AML-193 (cell line): ENCODE data around the gene MEN1.

ENCODE experiments used
- DNase-seq, 2 experiments: peaks; one replicate each; lab custom pipeline; 2025; lab: John Stamatoyannopoulos, UW

The MEN1 gene

DNA sequence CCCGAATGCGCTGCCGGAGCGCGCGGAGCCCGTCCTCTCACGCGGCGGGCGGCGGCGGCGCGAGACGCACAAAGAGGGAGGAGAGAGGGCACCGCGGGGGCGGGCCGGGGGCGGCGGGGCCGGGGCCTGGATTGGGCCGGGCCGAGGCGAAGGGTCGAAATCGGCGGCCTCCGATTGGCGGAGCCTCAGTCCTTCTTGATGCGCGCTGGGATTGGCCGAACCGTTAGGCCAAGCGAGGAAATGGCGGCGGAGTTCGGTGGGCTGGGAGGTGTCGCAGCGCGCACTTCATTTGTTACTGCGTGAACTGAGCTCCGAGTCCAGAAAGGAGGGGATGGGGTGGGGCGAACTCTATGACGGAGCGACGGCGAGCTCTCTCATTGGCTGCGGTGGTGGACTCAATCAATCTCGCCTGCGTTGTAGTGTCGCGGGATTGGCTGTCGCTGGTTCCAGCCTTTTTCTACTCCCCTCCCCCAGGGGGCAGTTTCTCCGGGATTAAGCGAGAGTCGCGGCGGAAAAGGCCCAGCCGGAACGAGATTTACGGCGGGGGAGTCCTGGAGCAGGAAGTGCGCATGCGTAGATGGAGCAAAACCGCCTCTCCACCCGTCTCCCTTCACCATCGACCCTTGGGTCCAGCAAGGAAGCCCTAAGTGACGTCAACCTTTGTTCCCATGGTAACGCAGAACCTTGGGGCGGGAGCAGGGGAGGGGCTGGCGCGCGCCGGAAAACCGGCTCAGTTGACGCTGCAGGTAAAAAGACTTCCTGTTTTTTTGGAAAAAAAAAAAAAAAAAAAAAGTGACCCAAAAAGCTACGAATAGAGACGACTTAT lies 31.7 kb downstream of the MEN1 start, which contains the start of gene SF1:
SF1 (minus strand) TSS at position 70 of the 826 bp plus-strand sequence. CDS start 150 bp downstream, outside the sequence.
- peak; percentile 99 for DNase-seq

DNA sequence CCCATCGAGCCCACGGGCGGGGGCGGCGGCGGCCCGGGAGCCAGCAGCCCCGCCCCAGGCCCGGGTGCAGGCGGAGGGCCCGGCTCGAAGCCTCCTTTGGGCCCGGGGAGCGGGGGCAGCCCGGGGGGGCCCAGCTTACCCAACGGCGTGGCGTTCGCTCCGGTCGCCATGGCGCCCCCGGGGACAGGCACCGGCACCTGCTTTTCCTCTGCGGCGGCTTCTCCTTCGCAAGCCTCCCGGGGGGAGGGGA lies 32.2 kb downstream of the MEN1 start:
- DNase-seq, result no peak

DNA sequence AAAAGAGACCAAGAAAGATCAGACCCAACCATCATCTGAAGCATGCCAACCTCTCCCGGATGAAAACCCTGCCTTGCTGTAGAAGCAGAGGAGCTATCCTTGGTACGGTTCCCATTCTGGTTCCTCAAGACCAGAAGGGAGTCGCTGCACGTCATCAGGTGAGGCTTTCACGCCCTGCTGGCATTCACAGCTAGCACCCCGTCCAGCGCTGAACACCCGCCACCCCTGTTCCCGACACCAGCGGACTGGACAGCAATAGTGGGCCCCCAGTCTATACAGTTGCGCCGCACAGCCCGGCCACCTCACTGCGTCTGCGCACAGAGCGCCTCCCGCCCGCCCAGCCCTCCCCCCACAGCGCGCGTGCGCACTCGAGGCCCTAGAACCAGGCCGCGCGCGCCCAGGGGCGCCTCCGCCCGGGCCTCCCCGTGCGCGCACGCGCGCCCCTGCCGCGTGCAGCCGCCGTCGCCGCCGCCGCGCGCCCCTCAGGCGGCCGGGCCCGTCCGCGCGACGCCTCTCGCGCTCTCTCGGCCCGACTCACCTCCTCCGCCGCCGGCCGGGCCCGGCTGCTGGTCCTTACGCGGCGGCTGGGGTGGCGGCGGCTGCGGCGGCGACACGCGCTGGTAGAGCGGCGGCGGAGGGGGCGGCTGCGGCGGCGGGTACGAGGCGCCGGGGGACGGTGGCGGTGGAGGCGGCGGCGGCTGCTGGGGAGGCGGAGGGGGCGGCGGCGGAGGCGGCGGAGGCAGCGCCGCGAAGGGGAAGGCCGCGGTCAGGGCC lies 32.7 kb downstream of the MEN1 start:
- peak; percentile 35 to 60 for DNase-seq

DNA sequence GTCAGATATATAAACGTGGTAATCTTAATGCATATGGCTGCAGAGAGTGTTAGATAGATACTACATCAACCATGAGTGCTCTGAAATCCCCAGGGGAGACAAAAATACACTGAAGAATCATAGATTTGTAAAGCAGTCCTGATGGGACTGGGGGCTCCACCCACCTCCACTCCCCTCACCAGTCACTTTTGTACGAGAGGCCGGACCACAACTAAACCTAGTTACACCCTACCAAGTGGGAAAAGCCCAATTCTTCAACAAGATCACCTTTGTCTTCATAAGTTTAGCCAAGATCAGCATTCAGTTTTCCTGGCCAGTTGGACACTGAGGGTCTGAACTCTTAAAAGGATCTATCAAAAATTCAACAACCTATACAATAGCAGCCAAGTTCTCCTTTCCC lies 33.5 kb downstream of the MEN1 start:
- DNase-seq, result no peak

DNA sequence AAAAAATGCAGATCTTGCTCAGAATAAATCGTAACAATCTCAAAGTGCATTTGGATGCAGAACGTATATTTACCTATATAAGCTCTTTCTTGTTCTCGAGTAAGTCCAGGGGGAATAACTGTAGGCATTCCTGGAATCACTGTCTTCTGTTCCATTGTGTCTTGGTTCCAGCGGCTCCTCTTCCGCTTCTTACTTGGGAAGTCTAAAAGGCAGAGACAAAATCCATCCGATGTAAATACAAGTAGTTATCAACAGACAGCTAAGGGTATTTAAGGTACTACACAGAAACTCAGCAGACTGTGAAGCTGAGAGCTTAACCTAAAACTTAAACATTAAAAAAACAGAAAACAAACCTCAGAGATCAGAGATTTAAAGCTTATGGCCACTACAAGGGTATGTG lies 33.9 kb downstream of the MEN1 start:
- no peak for DNase-seq

DNA sequence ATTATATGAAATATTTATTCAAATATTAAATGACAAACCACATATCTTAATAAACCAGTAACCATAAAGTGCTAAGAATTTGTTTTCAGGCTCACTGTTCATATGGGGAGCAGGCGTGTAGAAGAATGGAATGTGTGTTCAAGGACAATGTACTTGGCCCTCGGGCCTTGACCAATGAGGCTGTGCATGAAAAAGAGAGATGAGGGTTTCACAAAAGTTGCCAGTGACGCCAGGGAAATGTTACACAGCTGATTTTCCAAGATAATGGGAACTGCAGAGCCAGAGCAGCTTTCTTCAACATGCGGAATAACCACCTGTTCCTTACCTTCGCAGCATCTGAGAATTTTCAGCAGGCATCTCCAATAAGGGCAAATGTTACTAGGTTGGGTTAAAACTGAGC lies 36.2 kb downstream of the MEN1 start:
- no peak for DNase-seq

DNA sequence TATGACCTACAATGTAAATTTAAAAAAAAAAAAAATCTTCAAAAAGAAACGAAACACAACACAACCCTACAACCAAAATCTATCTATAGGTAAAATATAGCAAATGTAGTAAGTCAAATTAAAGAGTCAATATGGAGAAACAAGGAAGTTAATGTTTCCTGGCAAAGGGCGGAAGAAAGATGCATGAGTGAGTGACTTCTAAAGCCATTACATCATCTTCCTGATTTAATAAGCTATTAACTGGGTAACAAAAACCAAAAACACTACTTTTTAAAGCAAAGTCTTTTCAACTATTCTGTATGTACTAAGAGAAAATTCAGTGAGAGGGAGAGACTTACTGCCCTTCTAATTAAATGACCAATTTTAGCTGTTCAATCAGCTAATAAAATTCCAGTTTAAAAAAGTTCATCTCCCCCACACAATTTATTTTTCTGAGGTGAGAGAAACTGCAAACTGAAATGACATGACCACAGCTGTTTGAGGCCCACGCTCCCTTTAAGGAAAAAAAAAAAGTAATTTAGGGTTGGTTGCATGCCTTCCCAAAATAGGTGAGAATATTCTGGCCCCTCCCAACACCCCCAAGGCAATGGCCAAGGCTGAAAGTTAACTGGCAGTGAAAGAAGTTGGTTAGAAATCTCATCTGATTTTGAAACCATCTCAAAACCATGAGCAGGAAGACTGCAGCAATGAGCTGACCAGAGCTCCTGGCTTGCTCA lies 37.9 kb downstream of the MEN1 start:
- peak; percentile 55 to 72 for DNase-seq

DNA sequence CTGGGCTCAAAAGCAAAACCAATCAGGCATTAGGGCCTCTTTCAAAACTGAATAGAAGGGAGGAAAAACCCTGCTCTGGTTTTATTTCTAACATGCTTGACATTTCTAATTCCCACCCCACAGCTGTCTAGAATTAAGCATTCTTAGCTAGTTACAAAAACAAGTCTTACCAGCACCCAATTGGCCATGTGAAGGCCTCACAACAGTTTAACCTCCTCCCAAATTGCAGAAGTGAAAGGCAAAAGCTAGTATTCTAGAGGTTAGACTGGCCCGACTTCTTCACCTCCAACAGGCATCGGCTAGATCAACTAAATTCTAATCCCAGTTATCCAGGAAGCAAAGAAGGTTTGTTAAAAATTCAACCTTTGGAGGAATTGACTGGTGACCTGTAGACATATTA lies 38.5 kb downstream of the MEN1 start:
- no peak for DNase-seq

DNA sequence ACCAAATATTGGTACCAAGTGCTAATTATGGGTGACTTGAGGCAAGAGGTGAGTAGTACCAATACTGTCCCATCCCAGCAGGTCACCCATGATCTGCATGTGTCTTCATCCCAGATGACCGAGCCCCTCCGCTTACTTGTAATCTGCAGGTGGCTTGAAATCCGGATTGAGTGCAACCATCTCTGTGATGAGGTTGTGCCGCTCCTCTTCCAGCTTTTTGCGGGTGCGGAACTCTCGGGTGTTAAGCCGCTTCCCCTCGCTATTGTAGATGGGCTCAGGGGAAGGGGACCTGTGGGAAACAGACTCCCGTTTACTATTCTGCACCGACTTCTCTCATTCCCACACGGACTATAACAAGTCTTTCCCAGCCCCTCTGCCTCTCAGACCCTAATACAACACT lies 40.2 kb downstream of the MEN1 start:
- no peak for DNase-seq

DNA sequence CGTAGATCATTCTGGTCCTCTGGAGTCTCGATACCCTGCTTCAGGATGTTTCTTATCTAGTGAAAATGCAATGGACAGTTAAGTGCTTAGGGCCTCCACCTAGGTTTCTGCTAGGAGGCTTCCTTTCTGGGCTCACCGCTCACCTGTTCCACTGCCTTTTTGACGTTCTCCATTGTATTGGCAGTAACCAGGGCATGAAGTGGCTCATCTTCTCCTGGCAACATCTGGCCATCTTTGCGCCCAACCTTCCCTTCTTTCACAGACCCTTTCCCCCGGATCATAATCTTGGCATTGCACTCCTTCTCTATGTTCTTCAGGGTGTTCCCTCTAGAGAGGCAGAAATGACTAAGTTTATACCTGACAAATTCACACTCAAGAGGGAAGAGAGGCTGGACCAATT lies 41.1 kb downstream of the MEN1 start:
- DNase-seq, result no peak

DNA sequence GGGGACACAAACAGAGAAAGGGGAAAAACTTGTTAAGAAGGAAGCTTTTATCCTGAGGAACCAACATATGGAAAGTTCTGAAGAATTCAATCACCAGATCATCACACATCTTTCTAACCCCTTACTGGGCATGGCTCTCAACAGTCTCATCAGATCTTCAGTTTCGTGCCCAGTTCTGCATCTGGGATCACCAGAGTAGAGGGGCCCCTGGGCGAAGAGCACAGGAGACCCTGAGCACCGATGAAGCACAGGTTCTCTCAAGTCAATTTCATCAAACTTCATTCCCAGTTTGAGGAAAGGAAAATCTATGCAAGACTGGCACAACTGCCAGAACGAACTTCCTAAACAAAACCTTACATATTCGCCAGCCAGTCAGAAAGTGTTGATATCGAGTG lies 42.1 kb downstream of the MEN1 start:
- DNase-seq, result no peak

DNA sequence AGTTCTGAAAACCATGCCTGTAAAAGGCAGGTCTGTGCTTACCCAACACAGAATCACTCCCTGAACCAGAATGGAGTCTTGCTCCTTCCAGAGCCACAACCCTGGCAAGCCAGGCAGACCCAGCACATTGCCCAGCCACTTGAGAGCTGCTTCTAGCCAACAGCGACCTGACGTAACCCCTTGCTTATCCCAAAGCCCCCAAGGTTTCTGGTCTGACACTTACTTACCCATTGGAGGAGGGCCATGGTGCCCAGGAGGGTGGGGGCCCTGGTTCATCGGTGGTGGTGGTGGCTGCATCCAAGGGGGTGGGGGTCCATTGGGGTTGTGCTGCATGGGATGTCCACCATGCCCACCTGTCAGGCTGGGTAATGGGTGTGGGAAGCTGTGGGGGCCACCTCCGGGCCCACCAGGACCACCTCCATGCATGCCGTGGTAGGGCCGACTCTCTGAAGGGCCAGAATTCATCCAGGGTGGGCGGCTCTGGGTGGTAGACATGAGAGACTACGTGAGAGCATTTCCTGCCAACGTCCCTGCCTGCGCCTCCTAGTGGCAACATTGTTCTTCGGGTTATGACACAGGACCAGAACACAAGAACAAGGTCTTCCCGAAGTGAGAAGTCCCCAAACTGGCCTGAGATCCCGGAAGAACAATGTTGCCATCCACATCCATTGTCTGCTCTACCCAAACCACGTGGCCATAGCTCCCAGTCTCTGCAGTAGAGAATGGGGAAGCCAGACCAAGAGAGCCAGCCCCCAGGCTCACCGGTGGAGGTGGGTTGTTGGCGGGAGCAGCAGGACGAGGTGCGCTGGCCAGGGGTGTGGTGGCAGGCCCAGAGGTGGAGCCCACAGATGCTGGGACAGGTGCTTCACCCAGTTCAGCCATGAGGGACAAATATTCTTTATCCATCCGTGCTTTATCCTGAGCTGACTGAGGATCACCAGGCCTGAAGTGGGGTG lies 42.7 kb downstream of the MEN1 start:
- DNase-seq, result peak; percentile 37 to 54

DNA sequence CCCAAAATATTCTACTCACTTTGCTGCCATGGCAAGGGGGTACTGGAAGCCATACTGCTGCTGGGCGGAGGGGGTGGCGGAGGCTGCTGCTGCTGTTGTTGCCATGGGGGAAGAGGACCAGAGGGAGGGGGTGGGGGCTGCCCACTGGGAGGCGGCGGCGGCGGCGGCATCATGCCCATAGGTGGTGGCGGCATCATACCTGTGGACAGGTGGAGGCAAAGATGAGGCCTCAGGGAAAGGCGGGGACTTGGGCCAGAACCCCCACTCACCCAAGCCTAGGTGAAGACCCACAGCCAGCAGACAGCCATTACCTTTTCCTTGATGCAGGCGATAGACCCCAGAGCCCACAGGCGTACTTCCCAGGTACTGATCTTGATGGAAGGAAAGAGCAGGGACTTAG lies 43.5 kb downstream of the MEN1 start:
- DNase-seq, result no peak

DNA sequence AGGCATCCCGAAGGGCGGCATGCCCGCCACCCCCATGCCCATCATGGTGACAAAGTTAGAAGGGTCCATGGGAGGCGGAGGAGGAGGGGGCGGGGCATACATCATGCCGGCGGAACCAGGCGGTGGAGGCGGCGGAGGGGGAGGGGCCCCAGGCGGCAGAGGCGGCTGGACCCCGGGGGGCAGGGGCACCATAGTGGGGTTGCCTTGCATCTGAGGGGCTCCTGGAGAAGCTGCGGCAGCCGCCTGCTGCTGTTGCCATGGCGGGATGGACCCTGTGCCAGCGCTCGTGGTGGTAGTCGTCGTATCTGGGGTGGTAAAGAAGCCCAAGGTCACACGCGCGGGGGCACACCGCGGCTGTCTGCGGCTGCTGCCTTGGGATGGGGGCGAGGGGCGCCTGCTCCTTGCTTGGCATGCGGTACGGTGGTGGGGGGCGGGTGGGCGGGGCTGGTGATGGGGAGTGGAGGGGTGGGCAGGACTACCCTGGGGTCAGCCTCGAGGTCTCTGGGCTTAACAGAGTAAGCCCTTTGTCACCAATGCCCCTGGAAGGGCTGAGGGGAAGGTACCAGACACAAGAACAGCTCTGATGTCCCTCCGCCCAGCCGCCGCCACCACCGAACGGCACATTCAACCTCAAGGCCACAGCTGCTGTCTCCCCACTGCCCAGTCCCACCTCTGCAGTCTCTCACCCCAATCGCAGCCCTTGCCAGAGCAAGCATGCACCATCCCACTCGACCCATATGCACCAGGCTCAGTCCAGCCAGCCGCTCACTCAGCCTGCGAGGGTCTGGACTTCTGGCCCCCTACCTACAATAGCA lies 44.3 kb downstream of the MEN1 start:
- DNase-seq, result no peak

DNA sequence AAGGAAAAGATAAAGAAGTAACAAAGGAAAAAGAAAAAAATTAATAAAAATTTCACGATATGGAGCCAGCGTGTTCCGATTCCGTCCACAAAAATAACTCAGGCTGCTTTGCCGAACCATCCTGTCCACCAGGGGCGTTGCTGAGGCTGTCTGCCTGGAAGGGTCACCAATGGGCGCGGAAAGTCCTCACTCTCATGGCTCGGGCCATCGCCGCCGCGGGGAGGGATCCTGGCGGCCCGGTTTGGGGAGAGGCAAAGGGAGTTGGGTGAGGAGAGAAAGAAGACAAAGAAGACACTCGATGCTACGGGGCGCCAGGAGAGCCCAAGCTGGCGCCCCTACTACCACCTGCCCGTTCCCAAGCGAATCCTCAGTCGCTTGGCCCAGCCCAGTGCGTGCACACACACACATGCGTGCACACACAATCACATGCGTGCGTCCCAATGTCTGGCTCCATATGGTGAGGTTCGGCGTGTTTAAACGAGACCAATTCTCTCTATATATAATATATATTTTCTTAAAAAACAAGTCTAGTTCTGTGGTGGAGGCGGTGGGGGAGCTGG lies 45.0 kb downstream of the MEN1 start:
- DNase-seq, result no peak

DNA sequence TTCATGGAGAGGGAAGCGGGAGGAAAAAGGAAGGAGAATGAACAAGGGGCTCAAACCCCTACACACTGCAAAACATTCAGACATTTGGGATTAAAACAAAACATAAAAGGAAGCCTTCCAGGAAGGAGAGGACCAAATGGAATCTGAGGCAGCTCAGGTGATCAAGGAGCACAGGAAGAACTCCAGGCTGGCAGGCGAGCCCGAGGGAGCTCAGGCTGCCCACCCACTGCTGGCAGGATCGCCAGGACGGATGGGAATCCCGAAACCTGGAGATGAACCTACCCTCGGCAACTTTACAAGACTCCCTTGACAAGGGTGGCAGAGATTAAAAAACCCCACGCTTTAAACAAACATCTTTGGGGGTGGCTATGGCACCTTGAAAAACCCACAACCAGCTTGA lies 45.6 kb downstream of the MEN1 start:
- DNase-seq, result no peak

DNA sequence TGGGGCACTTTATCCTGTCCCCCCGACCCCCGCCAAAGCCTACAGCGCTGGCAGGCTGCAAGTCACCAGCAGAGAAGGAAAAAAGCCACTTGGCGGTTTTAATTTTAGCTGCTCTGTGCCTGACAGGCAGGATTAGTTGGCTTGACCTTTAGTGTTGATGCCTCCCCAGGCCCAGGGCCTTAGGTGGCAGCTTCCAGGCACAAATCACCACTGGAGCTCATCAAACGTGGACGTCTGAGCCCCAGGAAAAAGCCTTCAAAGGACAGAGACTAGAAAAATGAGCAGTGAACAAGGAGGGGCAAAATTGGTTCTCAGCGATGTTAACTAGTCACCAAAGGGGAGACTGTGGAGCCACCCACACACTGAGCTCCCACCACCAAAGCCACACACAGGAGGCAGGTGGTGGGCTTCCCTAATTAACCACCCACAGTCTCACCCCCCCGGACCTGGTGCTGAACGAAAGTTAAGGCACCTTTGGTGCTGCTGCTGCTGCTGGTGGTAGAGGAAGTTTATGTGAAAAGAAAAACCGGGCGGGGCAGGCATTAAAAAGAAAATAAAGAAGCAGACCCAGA lies 46.2 kb downstream of the MEN1 start:
- no peak for DNase-seq

DNA sequence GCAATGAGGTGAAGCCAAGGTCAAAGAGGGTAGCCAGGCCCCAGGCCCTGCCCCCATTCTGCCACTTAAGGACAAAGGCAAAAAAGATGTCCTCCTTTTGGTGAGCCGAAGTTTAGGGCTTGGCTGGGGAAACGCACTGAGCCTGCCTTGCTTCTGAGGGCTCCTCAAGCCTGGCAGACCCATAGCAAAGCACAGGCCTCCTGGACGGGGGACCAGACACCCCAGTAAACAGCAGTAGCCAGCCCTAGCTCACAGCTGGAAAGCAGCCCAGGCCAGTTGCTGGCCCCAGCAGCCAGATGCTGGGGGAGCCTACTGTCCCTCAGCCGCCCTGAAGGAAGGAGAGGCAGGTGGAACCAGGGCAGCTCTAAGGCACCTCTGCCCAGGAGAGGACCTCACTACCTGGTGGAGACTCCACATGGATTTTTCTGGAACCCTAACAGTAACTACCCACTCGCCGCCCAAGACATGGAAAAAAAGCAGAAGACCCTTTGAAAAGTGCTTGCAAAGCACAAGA lies 46.8 kb downstream of the MEN1 start:
- DNase-seq, result no peak

DNA sequence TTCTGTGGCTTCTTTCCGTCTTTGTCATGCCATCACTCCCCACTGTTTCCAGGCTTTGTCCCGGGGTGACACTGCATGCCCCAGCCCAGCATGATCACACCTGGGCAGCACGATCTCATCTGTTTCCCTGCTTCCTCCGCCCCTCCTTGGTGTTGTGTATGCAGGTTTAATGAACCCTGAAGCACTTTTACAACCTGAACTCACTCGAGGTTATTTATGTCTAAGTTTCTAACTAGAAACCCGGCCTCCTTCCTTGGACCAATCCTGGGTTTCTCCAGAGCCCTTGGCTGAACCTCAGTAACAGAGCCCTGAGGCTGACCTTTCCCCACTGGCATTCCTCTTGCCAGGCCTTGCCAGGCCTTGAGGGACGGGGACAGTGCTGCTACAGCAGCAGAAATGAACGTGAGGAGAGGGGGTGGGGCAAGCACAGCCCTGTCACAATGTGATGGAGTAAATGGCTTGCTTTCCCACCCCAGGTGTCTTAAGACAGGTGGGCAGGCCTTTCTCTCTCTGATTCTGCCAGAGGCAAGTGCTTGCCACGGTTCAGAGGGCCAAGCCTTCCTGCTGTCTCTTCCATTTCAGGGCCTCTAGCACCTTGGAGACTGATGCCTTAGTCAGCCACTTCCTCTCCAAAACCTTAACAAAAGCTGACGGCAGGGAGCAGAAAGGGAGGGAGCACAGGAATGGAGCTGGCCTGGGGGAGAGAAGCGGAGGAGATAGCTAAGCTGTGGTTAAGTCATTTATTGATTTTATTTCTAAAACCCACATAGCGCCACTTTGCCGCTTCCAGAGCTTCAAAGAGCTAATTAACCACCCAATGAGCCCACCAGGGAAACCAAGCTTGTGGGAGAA lies 47.5 kb downstream of the MEN1 start:
- DNase-seq, result no peak
